ENCODE measurements around the gene CLCNKB.
A peak's percentile ranks its signal among the peaks of the same experiment; 100 is the strongest.

The CLCNKB gene

DNA sequence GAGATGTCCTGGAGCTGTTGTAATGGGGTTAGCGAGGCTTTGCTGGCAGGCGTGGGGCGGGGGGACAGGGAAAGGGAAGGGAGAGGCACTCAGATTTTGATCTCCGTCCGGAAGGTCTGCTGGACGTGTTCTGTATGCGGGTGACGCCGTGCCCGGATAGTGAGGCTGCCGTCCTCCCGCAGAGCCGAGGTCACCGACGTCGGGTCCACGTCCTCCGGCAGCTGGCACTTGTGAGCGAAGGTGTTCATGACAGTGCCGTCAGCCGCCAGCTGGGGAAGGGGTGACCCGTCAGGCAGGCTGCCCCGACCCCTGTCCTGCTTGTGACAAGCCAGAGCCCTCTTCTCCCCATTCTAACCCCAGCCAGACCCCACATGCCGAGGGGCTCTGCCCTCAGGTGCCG lies 28.1 kb upstream of the CLCNKB start:
- no peak for DNase-seq (ENCODE audit: low read depth)
- TF ChIP-seq, protein P1, sequence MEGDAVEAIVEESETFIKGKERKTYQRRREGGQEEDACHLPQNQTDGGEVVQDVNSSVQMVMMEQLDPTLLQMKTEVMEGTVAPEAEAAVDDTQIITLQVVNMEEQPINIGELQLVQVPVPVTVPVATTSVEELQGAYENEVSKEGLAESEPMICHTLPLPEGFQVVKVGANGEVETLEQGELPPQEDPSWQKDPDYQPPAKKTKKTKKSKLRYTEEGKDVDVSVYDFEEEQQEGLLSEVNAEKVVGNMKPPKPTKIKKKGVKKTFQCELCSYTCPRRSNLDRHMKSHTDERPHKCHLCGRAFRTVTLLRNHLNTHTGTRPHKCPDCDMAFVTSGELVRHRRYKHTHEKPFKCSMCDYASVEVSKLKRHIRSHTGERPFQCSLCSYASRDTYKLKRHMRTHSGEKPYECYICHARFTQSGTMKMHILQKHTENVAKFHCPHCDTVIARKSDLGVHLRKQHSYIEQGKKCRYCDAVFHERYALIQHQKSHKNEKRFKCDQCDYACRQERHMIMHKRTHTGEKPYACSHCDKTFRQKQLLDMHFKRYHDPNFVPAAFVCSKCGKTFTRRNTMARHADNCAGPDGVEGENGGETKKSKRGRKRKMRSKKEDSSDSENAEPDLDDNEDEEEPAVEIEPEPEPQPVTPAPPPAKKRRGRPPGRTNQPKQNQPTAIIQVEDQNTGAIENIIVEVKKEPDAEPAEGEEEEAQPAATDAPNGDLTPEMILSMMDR (conservative IDR thresholded peaks at IDR 0.05; ENCODE audit: low read depth, low read length) = no peak
- no peak overlapping the region for H3K4me3 ChIP-seq (ENCODE audit: low read depth, low read length)

DNA sequence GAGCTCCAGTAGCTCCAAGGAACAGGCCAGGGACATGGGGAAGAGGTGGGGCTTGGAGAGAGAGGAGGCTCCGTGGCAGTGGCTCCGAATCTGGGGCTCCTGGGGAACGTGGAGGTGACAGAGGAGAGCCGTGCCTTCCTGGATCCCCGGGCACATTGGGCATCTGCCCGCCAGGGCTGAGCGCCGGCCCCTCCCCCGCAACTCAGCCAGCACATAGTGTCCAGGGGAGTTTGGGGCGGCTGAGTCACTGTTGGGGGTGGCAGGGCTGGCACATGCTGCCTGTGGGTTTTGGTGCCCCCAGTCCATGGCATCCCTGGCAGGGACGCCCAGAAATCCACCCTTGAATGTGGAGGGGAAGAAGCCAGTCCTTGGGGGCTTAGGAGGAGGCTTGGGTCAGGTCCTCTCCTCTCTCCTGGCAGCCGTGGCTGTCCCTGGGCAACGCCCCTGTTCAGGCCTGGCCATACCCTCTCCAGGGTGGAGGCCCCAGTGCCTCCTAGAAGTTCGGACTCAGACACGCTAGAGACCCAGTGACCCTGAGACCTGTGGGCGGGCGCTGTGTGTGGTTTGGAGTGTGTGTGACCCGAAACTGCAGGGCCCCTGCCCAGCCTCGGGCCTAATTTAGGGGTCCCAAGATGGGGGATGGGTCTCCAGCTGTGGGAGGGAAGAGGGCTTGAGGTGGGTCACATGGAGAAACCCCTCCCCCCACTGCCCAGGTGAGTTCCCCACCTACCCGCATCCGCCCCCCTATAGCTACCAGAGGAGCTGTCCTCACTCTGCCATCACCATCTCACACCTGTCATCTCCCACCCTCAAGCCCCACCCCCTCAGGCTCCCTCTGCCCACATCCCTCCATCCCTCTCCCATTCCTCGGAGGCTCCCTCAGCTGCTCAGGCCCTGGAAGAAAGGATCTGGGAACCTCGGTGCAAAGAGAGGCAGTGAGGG lies 27.4 kb upstream of the CLCNKB start:
- TF ChIP-seq, protein P1 (conservative IDR thresholded peaks at IDR 0.05; ENCODE audit: low read depth, low read length) = no peak
- no peak for DNase-seq (ENCODE audit: low read depth)
- no peak overlapping the region for H3K4me3 ChIP-seq (ENCODE audit: low read depth, low read length)

DNA sequence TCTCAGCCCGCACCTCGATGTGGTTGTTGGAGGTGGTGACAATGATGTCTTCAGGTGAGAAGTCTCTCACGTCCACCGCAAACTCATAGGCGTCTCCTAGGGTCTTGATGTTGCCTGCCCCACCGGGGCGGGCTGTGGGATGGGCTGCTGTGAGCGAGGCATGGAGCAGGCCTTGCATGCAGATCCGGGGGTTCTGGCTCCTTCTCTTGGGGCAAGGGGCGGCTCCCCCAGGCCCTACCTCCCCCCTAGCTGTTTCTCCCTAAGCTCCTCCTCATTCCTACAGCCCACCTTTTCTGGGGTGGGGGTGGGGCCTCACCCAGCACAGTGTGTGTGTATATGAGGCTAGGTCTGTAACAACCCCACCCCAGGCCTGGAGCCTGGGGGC lies 26.5 kb upstream of the CLCNKB start:
- TF ChIP-seq, protein P1 (conservative IDR thresholded peaks at IDR 0.05; ENCODE audit: low read depth, low read length) = no peak
- H3K4me3 ChIP-seq (ENCODE audit: low read depth, low read length) = no peak overlapping the region
- DNase-seq (ENCODE audit: low read depth) = no peak

DNA sequence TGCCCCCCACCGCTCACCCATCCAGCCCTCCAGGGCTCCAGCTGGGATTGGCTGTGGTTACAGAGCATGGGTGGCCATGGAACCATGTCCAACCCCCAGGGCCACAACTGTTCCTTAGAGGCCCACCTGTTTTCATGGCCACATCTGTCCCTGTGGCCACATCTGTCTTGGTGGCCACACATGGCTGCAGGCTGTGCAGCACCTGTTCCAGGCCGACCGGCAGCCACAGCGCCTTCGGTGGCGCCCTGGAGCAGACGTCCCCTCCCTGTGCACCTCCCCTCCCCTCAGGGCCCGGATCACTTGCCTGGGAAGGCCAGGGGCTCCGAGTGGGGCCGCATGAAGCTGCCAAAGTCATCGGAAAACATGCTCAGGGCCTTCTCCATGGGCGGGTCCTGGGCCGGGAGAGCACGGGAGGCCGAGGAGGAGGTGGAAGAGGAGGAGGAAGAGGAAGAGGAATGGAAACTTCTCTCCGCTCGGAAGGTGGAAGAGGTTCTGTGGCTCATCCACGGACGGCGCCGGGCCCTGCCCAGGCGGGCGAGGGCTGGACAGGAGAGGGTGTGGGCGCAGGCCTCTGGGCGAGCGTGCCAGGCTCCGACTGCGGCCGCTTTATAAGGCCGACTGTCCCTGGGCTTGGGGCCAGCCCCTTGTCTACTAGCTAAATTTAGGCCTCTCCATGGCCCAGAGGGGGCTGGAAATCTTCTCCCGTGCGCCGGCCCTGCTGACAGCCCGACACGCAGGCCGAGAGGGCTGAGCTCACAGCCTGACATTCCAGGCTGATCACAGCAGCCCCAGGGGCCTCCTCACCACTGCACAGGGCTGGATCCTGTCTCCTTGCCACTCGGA lies 25.9 kb upstream of the CLCNKB start, which contains the start of gene HSPB7:
TSS of gene HSPB7 (minus strand) at position 583 of the 843 bp plus-strand sequence. CDS start at position 503, 80 bp downstream.
- no peak within 1 kb of the TSS for H3K4me3 ChIP-seq (ENCODE audit: low read depth, low read length)

DNA sequence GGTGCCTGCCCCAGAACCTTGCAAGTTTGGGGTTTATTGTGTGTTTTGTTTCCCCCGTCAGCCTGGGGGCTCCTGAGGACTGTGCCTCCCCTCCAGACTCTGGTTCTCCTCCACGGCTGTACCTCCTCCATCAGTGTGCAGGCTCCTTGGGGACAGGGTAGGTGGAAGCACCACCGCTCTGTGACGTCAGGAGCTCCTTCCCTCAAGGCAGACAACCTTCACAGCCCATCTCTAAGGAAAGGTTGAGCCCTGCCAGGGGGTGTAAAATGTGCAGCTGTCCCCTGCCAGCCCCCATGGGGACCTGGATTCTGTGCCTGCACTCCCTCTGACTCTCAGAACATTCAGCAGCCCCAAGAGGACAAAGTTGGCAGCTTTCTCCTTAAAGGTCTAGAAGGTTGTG lies 25.3 kb upstream of the CLCNKB start:
- TF ChIP-seq, protein P1 (conservative IDR thresholded peaks at IDR 0.05; ENCODE audit: low read depth, low read length) = no peak
- DNase-seq (ENCODE audit: low read depth) = no peak
- no peak overlapping the region for H3K4me3 ChIP-seq (ENCODE audit: low read depth, low read length)

More for the DNA sequence above, 25.9 kb upstream of the CLCNKB start, which contains the start of gene HSPB7:
- TF ChIP-seq, protein P1 (conservative IDR thresholded peaks at IDR 0.05; ENCODE audit: low read depth, low read length) = no peak
- peak; percentile 72 for DNase-seq (ENCODE audit: low read depth)

DNA sequence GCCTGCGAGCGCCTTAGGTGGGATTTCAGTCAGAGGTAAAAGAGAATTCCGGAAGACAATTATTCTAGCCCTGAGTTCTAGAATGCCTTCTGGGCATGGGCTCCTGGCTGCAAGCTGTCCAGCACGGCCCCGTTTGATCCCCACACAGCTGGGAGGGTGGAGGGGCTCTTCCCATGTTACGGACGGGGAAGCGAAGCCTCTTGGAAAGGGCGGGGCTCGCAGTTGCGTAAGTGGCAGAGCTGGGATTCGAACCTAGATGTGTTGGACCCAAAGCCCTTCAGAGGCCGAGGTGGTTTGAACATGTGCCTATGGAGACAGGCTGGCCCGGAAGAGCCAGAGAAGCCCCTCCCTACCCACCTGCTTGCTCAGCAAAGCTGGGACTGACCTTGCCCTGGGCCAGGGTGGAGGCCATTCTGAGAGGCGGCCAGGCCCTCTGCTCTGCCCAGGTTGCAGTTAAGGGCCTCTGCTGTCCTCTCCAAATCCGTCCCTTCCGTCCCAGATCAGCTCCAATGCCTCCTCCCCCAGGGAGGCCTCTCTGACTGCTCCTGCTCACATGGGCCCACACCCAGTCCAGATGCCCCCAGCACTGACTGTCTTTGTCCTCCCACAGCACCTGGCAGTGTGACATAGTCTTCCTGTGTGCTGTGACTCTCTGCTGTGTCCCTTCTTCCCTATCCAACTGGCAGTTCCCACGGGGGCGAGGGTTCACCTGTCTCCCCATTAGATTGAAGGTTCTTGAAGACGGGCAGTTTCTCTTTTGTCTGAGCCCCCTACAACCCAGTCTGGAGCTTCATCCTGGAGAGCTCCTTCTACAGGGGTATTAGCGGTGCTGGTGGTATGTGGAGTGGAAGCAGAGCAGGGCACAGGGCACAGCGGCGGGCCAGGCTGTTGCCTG lies 24.6 kb upstream of the CLCNKB start:
- DNase-seq (ENCODE audit: low read depth) = no peak
- no peak overlapping the region for H3K4me3 ChIP-seq (ENCODE audit: low read depth, low read length)
- TF ChIP-seq, protein P1 (conservative IDR thresholded peaks at IDR 0.05; ENCODE audit: low read depth, low read length) = no peak

Measured in choroid plexus epithelial cell (primary cell).